HG02840 (cell line): Measurements from ENCODE around the gene MICB.
"Not testable (repeated sequence)": the region's sequence is repeated elsewhere in the genome, so short reads cannot be mapped to it uniquely, and the experiment has no call there.

ENCODE experiments used
- ATAC-seq: cut with Tn5 transposase; IDR thresholded peaks from one replicate; pipeline ENCODE4 v1.9.1; 2021; ENCODE audit warnings: mild to moderate bottlenecking, moderate library complexity, moderate number of reproducible peaks; ENCODE audit not compliant: unreplicated experiment, low FRiP score

Gene MICB

DNA sequence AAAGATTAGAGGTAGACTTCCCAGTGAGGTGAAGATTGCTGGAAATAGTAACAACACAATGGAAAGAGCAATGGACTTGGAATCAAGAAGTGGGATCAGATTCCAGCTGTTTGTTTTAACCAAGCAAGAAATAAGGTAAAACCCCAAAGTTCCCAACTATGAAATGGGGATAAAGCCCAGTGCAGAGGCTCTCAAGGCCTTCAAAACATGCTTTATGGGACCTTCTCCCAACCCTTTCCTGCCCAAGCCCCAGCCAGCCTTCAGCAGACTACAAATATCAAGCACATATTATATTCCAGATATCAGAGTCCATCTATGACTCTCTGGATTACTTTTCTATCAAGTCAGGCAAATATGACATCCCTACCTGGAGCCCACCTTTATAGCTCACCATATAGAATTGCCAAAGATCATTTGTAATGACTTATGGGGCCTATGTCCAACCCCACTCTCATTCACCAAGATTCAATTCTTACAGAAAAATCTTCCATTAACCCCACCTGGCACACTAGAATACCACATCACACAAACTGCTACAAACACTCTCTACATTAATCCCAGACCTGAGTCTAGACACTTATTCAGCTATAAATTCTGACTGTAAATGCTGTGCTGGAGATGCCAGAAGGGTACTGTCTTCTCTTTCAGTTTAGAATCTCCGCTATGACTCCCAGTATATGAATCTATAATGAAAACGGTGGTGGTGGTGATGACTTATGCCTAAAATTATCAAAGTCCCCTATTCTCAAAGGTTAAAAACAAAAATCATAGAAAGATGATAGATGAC, 37.8 kb downstream of the MICB start:
- ATAC-seq: no peak

DNA sequence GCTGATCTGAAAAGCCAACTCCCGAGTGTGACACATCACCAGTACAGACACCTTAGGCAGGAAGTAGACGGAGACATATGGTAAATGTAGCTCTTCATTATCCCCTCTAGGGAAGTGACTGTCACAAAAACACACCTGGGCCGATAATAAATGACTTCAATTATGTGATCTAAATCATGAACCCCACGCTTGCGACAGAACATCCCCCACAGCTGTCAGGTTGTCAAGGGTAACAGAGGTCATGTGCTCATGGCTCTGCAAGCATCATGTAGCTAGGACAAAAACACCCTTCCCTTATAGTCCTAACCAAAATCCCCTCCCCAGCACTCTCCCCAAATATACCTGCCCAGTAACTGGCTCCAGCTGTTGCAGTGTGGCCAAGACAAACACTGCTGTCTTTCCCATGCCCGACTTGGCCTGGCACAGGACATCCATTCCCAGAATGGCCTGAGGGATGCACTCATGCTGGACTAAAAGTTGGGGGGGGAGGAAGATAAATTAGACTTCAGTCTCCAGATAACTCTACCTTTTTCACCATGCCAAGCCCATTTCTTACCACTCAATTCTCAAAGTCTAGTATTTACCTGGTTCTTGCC, 41.0 kb downstream of the MICB start:
- no peak for ATAC-seq

DNA sequence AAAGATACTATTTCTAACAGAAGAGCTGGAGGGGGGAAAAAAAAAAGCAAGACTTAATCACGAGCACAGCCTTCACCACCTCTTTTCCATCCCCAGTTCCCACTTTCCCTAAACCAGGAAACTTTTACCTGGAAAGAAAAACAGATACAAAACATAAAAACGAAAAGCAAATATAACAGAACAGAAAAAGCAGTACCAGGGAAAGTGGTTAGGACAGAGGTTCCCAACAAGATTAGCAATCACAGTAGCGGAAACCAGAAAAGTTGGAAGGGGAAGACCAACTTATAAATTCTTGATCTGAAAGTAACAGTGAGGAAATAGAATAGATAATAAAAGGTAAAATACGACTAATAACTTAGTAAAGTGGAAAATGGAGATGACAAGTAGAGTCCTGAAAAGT, 42.7 kb downstream of the MICB start:
- no peak for ATAC-seq

- peak; percentile 7 for ATAC-seq
Observed at GRCh38 chr6:31541059-31541657, 43.2 kb downstream of the MICB start.

DNA sequence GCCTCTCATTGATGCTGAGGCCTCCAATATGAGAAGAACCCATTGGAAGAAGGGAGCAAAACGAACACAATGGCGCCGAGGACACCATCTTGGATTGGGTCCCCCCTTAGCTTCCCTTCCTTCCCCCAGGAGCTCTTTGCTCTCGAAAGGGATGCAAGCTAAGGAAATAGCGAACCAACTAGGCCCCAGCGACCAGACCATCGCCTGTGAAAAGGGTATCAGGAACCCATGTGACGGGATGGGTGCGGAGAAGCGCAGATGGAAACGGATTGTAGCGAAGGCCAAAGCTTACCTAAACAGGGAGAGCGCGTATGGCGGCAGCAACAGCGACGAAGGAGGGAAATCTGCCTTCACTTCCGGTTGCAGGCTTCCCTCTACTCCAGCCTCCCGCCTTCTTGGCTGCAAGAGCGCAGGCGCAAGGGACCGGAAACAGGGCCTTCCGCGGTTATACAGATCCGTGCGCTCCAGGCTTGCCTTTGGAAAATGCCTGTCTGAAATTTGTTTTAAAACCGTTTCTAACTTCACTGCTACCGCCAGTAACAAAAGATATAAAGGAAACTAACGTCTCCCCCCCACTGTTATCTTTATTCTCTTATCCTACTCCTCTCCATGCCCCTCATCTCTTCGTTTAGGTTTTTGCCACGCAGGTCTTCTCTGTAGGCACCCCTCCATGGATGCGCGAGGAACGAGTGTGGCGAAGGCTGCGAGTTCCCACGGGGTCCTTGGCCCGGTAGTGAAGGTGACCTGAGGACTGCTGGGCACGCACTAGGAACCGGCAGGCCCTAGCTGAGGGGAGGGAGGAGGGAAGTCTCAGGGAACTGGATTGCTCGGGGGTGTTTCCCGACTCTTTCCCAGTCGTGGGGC, 43.9 kb downstream of the MICB start, which contains the start of gene DDX39B:
DDX39B (minus strand) TSS at position 346 of the 864 bp plus-strand sequence. CDS start 1,471 bp downstream, outside the sequence.
- peak; percentile 85 for ATAC-seq

GRCh38 chr6:31543639-31544038, 45.7 kb downstream of the MICB start:
- ATAC-seq: no peak

- ATAC-seq: no peak
Observed at GRCh38 chr6:31544676-31545075, 46.7 kb downstream of the MICB start.

GRCh38 chr6:31545291-31545690, 47.3 kb downstream of the MICB start:
- ATAC-seq: no peak

GRCh38 chr6:31546339-31546957, 48.5 kb downstream of the MICB start, which contains the start of gene ATP6V1G2:
Gene ATP6V1G2 (minus strand): TSS chr6:31546608. CDS start chr6:31546559, 49 bp downstream.
- no peak for ATAC-seq

DNA sequence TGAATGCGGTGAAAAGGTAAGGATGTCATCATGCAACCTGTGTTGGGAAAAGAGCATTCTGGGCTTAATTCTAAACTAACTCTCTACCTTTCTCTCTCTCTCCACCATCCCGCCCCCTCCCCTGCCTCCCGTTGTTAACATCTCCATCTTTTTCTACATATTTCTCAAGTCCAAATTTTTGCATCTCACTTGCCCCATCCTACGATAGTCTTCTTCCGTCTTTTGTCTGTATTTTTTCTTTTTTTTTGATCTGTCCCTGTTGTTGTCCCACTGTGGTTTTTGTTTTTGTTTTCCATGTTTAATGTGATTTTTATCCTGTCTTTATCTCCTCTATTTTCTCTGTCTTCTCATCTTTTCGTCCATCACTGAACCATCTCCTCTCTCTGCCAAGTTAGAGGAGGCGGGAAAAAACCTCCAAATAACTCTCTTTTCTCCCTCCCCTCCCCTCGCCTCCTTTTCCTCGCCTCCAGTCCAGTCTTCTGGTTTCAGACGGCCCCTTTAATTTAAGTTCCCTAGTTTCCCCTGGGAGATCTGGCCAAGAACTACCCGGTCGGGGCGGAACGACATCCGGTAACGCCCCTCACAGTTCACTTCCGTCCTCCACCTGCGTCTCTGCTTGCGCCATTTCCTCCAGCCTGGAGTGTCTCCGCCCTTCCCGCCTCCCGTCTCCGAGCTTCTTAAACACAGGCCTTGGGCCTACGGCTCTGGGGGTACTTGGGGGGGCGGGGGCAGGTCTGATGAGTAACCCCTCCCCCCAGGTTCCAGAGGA, 49.2 kb downstream of the MICB start, which contains the start of gene NFKBIL1:
NFKBIL1 (plus strand) TSS at position 651 of the 769 bp plus-strand sequence; CDS start at position 738, 87 bp downstream.
- ATAC-seq: peak; percentile 72

DNA sequence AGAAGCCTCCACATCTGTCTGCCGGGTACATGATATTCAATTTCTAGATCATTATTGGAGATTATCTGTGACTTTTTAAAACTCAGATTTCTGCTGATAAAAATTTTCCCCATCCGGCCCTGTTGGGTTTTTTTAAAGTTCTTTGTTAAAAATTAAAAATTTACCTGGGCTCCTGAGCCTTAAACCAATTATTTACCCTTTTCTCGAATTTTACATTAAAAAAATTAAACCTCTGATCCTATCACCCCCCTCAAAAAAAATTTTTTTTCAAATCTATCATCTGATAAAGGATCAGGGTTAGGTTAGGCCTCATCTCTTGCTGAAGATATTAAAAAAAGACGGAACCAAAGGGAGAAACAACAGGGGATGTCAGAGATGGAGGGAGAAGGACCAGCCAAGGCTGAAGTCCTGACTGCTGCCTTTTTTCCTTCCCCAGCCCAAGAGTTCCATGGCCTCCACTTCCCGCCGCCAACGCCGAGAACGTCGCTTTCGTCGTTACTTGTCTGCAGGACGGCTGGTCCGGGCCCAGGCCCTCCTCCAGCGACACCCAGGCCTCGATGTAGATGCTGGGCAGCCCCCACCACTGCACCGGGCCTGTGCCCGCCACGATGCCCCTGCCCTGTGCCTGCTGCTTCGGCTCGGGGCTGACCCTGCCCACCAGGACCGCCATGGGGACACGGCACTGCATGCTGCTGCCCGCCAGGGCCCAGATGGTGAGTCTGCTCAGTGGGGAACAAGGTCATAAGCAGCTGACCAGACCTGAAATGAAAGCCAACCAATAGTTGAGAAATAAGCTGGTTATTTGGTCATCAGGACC, 50.0 kb downstream of the MICB start:
- no peak for ATAC-seq

DNA sequence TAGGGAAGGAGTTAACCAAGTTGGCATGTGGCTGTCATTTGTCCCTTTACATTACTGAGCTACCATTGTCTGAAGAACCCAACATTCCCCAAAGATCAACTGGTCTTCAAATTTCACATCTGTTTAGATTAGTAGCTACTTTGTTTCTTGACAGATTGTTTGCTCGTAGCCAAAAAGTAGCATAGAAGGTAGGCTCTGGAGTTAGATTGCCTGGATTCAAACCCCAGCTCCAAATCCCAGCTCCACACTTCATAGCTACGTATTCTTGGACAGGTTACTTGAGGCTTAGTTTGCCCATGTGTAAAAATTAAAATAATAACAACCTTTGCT, 50.6 kb downstream of the MICB start:
- ATAC-seq: no peak

DNA sequence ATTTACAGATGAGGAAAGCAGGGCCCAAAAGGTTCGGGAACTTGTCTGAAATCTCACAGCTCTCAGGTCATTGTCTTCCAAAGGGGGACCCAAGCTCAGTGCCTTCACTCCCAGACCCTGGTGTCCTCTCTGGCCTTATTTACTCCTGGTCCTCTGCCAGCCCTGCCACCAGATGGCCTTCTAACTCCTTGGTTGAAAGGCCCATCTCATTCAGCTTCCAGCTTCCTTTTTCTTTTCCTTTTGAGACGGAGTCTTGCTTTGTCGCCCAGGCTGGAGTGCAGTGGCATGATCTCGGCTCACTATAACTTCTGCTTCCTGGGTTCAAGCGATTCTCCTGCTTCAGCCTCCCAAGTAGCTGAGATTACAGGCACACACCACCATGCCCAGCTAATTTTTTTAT, 53.4 kb downstream of the MICB start:
- ATAC-seq: not testable (repeated sequence)

GRCh38 chr6:31556307-31556706, 58.4 kb downstream of the MICB start:
- ATAC-seq: no peak

GRCh38 chr6:31557443-31558317, 59.7 kb downstream of the MICB start:
- ATAC-seq: no peak

- no peak for ATAC-seq
Observed at GRCh38 chr6:31558318-31558625, 60.3 kb downstream of the MICB start.

- no peak for ATAC-seq
Observed at GRCh38 chr6:31558631-31559500, 60.9 kb downstream of the MICB start.
